NCI-H1436 (cell line): ENCODE results near the gene EBF3.

Experiments
- DNase-seq: peaks from one replicate; lab custom pipeline; 2025; lab: John Stamatoyannopoulos, UW

The EBF3 gene

GRCh38 chr10:129942936-129943715 is 20.9 kb downstream of the EBF3 start:
- no peak for DNase-seq

DNA sequence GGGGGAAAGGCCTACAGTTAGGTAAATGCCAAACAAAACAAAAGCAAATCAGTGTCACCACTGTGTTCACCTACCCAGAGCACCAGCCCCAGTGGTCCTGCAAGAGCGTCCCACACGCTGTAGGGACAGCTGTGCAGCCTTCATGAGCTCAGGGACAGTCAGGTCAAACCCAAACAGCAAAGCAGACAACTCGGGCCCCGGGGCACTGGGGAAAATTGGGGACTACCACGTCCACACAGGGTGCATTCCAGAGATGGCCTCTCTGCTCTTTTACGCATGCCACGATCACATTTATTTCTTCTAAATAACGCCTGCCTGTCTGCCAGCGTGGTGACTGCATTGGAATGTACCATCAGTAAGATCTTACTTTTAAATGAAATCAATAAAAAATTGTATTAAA is 21.7 kb downstream of the EBF3 start:
- DNase-seq = no peak

GRCh38 chr10:129942019-129942277 is 22.1 kb downstream of the EBF3 start:
- no peak for DNase-seq

GRCh38 chr10:129941199-129942018 is 22.7 kb downstream of the EBF3 start:
- DNase-seq = no peak

DNA sequence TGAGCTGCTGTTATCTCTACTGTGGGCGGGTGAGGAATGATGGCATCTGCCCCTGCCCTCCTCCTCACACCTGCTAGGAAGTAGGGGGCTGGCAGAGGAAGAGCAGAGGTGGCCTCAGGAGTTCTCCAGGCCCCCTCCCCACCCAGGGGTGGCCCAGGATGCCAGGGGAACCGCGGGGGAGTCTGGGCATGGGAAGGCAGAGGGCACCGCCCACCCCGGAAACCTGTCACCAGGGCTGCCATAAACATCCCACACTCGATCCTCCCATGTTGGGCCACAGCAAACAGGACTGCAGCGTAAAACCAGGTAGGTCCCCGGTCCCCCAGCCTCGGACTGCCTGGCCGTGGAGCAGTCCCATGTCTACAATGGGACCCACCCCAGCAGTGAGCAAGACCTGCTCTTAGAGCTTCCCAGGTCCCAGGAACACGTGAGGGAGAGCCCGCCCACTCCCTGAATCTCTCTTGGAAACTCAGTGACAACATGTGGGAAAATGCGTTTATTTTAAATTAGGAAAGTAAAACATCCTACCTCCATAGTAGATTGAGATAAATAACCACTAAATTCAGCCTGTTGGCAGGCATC is 23.4 kb downstream of the EBF3 start:
- DNase-seq = no peak

GRCh38 chr10:129939416-129940275 is 24.4 kb downstream of the EBF3 start:
- DNase-seq = no peak

DNA sequence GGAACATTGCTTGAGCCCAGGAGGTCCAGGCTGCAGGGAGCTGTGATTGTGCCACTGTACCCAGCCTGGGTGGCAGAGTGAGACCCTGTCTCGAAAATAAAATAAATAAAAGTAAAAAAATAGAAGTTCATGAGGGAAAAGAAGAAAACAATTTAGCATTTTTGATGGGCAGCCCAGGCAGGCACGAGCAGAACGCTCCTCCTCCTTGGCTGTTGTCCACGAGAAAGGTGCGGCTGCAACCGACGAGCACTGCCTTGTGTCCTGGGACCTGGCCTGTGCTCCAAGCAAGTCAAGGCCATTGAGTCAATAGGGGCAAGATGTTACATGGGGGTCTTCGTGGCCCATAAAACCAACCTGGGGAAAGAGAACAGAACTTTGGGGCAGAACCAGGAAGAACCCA is 25.6 kb downstream of the EBF3 start:
- no peak for DNase-seq

GRCh38 chr10:129937351-129937751 is 26.7 kb downstream of the EBF3 start:
- no peak for DNase-seq

DNA sequence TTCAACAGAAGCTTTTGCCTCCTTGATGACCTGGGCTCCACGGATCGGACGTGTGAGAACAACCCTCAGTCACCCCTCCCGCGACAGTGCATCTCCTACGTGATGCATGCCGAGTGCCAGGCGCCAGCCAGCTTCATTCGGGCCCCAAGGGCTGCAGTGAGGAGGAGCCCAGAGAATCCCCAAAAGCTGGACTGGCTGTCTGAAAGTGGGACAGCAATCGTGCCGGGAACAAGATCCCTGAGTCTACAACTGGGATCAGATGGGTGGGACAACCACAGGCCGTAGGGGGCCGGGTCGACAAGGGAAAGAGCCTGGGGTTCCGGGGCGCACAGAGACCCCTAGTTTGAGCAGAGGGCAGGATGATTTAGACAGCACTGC is 27.2 kb downstream of the EBF3 start:
- no peak for DNase-seq

DNA sequence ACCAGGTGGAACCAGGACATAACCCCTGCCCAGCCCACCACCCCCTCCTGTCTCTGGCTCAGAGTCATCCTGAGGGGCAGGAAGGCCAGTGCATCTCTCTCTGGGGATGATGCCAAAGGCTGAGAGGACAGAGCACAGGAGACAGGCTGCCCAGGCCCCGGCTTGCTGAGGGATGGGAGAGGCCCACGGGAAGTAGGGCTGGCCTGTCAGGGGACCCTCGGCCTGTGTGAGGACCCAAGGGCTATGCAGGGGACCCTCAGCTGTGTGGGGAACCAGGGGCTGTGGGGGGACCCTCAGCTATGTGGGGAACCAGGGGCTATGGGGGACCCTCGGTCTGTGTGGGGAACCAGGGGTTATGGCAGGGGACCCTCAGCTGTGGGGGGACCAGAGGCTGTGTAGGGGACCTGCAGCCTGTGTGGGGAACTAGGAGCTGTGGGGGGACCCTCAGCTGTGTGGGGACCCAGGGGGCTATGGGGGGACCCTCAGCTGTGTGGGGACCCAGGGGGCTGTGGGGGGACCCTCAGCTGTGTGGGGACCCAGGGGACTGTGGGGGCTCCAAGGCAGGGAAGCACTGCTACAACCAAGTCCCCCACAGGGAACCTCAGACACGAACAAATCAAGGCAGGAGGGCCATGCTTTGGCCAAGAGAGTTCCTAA is 27.7 kb downstream of the EBF3 start:
- no peak for DNase-seq

DNA sequence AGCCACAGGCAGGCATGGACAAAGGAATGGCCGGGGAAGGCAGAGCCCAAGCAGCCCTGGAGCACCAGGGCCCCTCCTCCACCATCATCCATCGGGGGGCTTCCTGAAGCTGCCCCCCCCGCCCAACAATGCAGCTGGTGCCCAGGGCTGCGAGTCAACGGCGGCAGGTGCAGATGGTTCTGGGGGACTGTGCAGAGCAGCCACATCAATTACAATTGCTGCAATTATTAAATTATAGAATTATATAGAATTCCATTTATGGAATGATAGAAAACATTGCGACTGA is 28.3 kb downstream of the EBF3 start:
- DNase-seq = peak; percentile 56

GRCh38 chr10:129935102-129935866 is 28.8 kb downstream of the EBF3 start:
- DNase-seq = no peak

DNA sequence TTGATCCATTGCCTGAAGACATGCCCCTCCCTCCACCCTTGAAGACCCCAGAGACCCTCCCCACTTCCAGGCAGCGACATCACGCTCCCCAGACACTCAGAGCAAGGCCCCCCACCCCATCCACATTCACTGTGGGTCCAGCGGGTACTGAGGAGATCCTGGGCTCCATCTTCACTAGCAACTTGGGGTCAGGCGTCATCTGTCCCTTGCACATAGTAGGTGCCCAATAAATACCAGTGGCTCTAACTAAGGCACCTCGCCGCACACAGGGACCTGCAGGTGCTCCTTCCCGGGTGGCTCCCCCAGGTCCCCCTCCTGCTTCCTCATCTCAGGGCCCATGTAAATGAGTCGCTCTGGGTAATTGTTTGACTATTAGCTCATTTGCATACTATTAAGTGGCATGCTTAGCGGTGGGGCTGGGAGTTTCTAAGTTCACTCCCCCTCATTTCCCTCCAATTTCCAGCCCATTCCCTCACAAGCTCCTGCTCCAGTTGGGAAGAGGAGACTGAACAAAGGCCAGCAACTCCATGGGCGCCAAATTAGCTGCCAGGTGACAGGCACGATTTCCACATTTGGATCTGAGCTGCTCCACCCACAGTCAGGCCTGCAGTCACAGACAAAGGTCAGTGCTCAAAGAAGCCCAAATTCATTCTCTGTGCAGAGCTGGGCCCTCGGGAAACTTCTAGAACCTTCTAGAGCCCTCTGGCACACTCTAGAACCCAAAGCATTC is 29.7 kb downstream of the EBF3 start:
- DNase-seq = no peak

DNA sequence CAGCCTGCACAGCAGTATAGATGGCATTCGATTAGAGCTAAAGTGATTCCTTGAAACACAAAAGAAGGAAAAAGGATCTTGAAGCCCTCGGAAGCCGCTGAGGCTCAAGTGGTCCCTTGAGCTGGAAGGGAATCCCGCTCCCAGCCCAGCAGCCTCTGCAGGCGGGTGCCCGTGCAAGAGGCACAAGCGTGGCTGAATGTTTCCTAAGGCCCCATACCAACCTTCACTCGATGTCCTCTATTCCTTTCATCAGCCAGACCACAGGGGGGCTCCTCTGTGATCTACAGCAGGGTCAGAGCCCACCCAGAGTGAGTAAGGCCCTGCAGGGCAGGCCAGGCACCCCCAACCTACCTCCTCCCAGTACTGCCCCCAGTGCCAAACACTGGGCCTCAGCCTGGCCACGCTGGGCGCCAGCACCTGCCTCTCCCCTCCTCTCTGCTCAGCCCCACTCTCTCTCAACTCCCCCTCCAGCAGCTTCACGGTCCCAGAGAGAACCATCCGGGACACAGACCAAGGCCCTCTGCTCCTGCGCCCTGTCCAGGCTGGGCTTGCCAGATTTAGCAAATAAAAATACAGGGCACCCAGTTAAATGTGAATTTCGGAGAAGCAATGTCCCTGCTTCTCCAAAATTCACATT is 30.5 kb downstream of the EBF3 start:
- DNase-seq = peak; percentile 43

- no peak for DNase-seq
Measured at GRCh38 chr10:129932751-129933433, 31.2 kb downstream of the EBF3 start.

GRCh38 chr10:129932182-129932581 is 31.9 kb downstream of the EBF3 start:
- DNase-seq = no peak

DNA sequence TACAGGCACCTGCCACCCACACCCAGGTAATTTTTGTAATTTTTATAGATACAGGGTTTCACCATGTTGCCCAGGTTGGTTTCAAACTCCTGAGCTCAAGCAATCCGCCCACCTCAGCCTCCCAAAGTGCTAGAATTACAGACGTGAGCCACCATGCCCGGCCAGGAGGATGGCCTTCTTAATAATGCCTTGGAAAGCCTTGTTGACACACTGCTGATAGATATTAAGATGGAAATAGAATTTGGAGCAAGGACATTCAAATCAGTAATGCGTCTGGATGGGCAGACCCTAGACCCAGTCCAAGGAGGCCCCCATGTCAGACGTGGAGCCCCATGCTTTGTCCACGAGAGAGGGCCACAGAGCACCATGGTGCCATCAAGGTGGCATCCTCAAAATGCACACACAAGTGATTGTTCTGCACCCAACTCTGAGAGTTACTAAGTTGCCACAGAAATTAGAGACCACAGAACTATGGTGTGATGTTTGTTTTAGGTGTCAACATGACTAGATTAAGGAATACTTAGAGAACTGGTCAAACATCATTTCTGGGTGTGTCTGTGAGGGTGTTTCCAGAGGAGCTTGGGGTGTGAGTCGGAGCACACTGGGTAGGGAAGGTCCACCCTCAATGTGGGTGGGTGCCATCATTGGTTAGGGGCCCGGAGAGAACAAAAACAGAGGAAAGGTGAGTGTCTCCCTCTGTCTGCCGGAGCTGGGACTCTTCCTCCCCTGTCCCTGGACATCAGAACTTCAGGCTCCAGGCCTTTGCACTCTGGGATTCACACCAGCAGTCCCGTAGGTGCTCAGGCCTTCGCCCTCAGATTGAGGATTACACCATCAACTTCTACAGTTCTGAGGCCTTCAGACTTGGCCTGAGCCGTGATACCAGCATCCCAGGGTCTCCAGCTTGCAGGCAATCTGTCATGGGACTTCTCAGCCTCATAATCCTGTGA is 34.5 kb downstream of the EBF3 start:
- DNase-seq = no peak

DNA sequence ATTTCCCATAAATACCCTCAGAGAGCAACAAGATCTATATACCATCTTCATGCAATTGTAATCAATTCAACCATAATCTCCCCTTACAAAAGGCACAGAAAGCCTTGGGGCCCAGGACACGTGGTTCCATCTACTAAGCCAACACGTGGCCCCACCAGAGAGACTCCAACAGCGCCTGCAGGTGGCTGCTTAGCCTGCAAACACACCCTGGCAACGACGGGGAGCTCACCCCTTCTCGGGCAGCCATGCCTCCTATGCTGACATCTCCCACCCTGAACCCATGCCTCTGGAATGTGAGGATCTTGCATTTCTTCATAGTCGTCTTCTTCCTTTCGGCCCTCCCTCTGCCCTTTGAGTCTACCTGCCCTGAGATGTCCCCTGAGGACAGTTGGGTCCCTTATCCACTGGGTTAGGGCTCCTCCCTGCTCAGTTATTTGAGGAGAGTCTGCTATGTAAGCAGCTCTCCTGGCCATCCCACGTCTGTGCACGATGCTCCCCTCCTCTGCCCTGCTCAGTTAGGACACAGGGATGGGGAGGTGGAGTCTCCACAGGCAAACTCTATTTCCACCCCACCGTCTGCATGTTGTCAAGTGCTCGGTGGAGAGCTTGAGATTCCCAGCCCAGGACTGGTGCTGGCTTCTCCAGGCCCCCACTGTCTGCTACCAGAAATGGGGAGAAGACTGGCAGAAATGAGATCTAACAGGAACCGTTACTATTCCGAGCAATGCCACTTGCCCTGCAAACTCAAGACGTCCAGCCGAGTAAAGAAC is 36.5 kb downstream of the EBF3 start:
- DNase-seq = no peak
